Measurements from ENCODE around the gene IMMP2L.

DNA sequence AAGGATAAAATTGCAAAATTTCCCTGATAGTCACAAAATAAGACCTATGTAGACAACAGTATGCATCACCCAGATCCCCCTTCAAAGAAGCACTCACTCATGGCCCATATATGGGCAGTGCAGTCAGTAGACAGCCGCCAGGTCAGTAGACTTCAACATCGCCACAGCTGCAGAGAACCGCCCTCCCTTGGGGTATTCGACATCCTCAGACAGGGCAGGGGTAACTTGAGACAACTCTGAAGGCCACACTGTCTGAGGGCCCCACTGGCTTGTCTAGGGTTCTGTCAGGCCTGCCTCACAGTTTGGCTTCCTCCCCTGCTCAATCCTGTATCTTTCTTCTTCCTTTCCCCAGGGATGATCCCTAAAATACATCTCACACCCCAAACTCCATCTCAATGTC is 172.3 kb downstream of the IMMP2L start:
- TF ChIP-seq, protein P1, sequence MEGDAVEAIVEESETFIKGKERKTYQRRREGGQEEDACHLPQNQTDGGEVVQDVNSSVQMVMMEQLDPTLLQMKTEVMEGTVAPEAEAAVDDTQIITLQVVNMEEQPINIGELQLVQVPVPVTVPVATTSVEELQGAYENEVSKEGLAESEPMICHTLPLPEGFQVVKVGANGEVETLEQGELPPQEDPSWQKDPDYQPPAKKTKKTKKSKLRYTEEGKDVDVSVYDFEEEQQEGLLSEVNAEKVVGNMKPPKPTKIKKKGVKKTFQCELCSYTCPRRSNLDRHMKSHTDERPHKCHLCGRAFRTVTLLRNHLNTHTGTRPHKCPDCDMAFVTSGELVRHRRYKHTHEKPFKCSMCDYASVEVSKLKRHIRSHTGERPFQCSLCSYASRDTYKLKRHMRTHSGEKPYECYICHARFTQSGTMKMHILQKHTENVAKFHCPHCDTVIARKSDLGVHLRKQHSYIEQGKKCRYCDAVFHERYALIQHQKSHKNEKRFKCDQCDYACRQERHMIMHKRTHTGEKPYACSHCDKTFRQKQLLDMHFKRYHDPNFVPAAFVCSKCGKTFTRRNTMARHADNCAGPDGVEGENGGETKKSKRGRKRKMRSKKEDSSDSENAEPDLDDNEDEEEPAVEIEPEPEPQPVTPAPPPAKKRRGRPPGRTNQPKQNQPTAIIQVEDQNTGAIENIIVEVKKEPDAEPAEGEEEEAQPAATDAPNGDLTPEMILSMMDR (IDR thresholded peaks at IDR 0.05; ENCODE audit: insufficient read depth, low read length, poor library complexity, severe bottlenecking): no peak
- no peak for TF ChIP-seq EZH2phosphoT487 (conservative IDR thresholded peaks at IDR 0.05; ENCODE audit: low read length)

All from SU-DHL-6 (cell line).